HG03439 (cell line): ENCODE results near the gene DAG1.

ENCODE experiments used
- ATAC-seq: cut with Tn5 transposase; IDR thresholded peaks from one replicate; pipeline ENCODE4 v1.9.1; 2021; ENCODE audit warnings: mild to moderate bottlenecking, moderate library complexity; ENCODE audit not compliant: unreplicated experiment

DAG1 gene

GRCh38 chr3:49512781-49513355, 42.8 kb downstream of the DAG1 start:
- ATAC-seq, result no peak

DNA sequence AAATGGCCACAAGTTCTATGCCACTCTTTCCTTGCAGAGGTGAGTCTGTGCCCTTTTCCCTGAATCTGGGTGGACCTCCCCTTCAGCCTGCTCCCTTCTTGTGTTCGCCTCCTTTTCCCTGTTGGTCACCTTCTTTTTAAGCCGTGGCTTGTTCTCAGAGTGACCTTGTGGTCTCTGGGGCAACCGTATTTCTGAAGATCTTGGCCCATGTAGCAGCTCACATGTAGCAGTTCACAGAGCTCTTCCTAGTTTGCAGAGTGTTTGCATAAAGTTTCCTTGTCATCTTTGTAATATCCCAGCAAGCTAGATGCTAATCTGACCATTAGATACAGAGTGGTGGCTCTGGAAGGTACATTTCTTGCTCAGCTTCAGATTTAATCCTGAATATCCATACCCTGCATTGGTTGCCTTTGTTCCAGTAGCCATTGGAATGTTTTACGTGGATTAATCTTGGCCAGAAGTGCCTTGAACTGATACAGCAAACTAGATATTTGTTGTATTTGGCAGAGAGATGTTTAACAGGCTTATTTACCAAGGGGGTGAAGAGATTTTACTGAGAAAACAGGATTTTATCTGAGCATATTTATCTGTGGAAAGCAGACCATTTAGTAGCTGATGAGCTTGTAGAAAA, 43.5 kb downstream of the DAG1 start:
- ATAC-seq, result no peak

DNA sequence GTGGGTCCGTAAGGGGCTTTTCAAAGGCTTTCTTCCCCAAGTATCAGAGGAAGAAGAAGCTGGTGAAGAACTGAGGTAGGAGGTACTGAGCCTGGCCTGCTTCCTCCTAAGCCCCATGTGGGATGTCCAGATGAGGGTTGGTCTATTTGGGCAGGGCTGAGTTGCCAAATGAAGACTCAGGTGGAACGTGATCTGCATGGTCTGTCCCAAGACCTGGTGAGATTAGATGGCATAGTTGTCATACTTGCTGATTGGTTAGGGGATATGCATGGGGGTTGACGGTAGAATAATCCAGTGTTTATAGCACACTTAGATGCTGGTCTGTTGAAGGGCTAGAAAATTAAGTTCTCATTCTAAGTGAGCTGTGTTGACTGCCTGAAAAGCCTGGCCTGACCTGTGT, 47.9 kb downstream of the DAG1 start:
- no peak for ATAC-seq

DNA sequence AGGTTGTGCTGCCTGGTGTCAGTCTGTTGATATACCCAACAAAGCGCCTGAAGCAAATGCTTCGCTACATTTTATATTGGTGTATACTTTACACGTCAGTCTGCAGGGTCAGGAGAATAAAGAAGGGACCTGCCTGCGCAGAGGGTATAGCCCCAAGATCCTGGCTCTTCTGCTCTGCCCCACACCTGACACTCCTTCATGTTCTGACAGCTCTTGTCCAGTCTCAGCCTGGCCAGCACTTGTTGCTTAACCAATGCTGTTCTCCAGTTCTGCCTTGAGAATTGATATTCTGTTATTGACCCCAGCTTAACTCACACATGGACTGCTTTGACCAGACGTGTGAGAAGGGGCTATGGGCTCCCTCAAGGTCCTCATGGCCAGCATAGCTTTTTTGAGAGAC, 48.4 kb downstream of the DAG1 start:
- ATAC-seq, result no peak

DNA sequence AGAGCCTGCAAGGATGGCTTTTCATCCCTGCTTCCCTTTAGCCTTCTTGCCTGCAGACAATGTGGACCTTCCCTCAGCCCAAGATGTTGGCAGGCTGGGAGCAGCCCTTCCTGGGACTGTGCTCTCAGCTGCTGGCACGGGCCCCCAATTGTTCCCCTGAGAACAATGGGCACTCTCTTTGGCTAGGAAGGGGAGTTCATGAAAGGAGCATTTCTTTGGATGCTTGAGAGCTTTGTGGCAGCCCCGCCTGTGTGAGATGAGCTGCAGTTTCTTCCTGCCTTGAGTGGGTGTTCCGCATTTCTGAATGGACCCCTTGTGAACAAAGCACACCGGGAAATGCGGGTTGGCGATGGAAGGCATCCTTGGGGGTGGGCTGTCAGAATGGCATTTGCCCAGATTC, 49.2 kb downstream of the DAG1 start:
- ATAC-seq, result no peak

GRCh38 chr3:49519916-49520385, 49.9 kb downstream of the DAG1 start:
- ATAC-seq, result no peak

- ATAC-seq, result no peak
These were observed 54.0 kb downstream of the DAG1 start for GRCh38 chr3:49523756-49524747.

GRCh38 chr3:49529567-49529966, 59.5 kb downstream of the DAG1 start:
- ATAC-seq, result no peak

GRCh38 chr3:49530231-49530630, 60.2 kb downstream of the DAG1 start:
- ATAC-seq, result no peak

GRCh38 chr3:49530701-49531100, 60.6 kb downstream of the DAG1 start:
- ATAC-seq, result no peak

DNA sequence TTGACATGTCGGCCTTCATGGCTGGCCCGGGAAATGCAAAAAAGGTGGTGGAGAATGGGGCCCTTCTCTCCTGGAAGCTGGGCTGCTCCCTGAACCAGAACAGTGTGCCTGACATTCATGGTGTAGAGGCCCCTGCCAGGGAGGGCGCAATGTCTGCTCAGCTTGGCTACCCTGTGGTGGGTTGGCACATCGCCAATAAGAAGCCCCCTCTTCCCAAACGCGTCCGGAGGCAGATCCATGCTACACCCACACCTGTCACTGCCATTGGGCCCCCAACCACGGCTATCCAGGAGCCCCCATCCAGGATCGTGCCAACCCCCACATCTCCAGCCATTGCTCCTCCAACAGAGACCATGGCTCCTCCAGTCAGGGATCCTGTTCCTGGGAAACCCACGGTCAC, 61.2 kb downstream of the DAG1 start:
- no peak for ATAC-seq

GRCh38 chr3:49531715-49532114, 61.6 kb downstream of the DAG1 start:
- no peak for ATAC-seq

DNA sequence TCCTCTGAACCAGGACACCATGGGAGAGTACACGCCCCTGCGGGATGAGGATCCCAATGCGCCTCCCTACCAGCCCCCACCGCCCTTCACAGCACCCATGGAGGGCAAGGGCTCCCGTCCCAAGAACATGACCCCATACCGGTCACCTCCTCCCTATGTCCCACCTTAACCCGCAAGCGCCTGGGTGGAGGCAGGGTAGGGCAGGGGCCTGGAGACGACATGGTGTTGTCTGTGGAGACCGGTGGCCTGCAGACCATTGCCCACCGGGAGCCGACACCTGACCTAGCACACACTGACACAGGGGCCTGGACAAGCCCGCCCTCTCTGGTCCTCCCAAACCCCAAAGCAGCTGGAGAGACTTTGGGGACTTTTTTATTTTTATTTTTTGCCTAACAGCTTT, 63.0 kb downstream of the DAG1 start:
- ATAC-seq, result no peak

GRCh38 chr3:49533786-49534519, 63.9 kb downstream of the DAG1 start:
- no peak for ATAC-seq

GRCh38 chr3:49534581-49535441, 64.7 kb downstream of the DAG1 start:
- no peak for ATAC-seq

DNA sequence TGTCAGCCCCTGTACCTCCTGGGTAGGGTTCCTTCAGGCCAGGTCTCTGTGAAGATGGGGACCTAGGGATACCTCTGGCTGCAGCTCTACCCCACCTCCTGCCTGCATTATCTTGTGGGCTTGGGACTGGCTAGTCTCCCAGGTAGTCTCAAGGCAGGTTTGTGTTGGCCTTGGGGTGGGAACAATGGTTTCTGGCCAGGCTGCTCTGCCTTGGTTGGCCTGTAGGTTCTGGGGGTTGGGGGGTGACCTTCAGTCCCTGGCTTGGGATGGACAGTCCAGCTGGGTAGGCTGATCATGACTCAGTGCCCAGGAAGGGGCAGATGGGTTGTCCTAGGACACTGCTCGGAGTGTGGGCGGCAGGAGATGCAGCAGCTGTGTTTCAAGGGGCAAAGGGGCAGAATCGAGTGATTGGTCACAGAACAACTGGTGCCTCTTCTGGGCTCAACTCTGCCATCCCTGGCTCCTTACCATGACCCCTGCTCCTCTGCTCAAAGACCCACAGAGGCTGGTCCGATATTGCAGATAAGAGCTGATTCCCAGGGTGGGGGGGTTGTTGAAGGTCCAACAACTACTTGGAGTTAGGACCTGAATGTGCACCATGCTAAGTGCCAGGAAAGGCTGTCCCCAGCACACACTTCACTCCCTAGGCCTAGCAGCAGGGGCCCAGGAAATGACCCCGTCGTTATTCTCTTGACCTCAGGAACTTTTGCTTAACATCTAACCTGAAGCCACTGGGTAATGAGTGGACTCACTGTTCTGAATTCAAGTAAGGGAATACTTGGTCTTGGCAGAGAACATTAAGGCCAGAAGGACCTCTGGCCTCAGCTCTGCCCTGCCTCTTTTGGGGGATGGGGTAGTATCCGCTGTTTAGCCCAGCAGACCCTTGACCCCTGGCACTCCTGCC, 66.2 kb downstream of the DAG1 start:
- no peak for ATAC-seq

GRCh38 chr3:49536875-49537533, 66.9 kb downstream of the DAG1 start:
- ATAC-seq, result no peak
